CD4-positive, alpha-beta T cell treated with Interleukin-15 for 4 hours (primary cell): Measurements from ENCODE around the gene CTBP1.
A peak's percentile ranks its signal among the peaks of the same experiment; 100 is the strongest.
"Not testable (repeated sequence)": the region's sequence is repeated elsewhere in the genome, so short reads cannot be mapped to it uniquely, and the experiment has no call there.

Experiments used
- DNase-seq: peaks from one replicate; pipeline ENCODE4 v3.0.0-alpha.2; 2020; ENCODE audit warnings: low spot score

Gene CTBP1

DNA sequence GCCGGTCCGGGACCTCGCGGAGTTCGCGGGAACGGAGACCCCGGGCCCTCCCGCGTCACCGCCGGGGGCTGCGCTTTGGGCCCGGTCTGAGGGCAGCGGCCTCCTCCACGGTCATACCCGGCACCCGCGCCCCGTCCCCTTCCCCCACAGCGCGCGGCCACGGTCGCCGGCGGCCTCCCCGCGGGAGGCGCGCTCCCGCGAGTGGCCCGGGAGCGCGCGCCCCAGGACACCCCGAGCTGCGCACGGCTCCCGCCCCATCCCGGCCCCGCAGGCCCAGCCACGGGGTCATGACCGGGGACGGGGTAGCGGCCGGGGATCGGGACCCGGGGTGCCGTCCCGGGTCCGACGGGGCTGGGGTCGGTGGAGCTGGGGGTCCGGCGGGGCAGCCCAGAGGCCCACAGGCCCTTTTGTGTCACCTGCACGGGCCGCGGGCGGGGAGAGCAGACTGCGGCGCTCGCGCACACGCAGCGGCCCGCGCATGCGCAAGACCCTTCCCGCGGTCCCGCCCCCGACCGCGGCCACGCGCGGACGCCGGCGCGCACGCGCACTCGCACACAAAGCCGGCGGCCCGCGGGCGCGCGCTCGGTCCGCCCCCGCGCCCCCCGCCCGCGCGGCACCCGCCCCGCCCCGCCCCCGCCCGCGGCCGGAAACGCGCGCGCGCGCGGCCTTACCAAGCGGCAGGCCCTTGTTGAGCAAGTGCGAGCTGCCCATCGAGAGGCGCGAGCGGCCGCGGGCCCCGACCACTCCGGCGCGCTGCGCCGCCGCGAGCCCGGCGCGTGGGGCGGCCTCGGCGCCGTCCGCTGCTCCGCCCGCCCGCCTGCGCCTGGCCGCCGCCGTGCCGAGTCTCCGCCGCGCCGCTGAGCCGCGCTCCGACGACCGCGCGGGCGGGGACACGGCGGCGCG lies at the start of gene CTBP1:
Gene CTBP1, minus strand, starts transcription at position 886 of the 903 bp plus-strand sequence. CDS start 7,799 bp downstream, outside the sequence.
- DNase-seq, result peak; percentile 85

DNA sequence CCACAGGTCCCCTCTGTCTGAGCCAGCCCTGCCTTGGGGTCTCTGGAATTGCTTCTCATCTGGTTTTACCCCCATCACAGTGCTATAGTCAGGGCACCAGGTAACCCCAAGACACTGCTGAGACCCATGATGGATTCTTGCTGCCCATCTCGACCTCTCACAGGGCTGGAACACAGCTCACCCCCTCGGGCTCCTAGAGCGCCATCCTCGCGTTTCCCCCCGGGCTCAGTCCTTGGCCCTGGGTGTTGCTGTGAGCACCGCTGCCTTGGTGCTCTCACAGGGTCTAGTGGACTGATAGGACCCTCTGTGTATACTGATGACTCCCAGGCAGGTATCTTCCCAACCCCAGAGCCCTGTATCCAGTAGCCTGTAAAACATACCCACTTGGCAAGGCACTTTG lies 49.5 kb upstream of the CTBP1 start:
- no peak for DNase-seq

DNA sequence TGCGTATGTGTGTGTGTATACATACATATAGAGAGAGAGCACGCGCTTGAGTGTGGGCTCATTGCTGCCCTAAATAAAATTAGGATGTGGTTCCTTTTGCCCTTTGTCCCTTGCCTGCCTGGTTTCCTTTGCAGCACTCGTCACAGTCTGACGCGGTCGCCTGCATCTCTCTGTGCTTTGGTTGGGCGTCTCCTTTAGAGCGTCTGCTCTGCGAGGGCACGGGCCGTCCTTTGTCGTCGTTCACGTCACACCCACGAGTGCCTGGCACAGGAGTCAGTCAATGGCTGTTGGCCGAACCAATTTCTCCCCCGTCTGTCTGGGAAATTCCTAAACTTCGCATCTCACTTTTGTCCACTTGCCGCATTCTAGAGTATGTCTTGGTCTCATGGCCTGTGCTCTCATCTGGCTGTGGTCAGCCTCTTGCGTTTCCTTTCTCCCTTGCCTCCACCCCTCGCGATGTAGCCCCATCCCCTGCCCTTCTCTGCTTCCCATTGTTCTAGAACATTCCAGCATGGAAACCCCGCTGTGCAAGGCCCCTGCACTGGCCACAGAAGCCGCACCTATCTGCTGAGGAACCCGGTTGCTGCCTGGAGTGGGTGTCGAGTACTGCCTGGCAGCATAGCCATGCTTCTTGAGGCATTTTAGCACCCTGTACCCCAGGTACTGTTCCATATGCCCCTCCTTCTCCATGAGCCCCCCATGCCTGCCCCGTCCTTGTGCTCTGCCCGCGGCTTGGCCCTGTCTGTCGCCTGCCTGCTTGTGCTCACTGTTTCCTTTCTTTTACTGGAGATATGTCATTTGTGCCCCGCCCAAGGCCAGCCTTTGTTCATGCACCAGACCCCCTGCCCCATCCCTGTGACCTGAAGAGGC lies 48.8 kb upstream of the CTBP1 start:
- no peak for DNase-seq

DNA sequence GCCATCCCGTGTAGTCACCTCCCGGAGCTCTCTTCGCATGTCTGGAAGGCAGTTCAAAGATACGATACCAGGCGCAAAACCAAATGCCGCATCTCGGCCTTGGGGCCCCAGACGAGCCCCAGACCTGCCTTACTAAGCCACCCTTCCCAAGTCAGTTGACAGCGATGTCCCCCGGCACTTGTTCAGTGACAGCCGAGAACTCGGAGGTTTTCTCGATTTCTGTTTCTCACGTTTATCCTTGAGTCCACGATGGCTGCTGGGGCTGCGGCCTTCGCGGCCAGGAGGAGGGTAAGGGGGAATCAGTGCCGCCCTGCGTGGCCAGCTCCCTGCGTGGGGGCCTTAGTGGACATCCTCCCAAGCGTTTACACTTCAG lies 48.1 kb upstream of the CTBP1 start:
- DNase-seq, result no peak

DNA sequence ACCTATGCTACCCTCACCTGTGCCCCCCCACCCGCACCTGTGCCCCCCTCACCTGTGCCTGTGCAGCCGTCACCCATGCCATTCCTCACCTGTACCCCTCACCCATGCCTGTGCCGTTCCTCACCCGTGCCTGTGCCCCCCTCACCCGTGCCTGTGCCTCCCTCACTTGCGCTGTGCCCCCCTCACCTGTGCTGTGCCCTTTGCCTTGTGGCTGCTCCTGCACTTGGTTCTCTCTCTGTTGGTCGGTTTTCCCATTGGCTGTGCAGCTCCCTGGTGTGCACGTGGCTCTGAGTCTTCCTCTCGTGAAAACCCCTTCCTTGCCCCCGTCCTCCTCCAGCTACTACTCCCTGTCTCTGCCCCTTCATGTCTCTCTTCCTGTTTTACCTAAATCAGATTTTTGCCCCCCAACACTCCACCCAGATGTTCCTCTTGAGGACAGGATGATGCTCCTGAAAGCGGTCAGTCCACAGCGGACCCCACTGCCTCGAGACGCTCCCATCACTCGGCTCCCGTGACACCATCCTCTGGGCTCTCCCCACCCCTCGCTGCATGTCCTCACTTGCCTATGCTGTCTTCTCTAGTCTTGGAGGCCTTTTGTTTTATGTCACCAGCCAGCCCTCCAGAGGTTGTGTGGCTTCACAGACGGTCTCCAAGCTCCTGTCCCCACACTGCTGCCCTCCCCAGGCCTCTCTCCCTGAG lies 47.5 kb upstream of the CTBP1 start:
- DNase-seq, result no peak

DNA sequence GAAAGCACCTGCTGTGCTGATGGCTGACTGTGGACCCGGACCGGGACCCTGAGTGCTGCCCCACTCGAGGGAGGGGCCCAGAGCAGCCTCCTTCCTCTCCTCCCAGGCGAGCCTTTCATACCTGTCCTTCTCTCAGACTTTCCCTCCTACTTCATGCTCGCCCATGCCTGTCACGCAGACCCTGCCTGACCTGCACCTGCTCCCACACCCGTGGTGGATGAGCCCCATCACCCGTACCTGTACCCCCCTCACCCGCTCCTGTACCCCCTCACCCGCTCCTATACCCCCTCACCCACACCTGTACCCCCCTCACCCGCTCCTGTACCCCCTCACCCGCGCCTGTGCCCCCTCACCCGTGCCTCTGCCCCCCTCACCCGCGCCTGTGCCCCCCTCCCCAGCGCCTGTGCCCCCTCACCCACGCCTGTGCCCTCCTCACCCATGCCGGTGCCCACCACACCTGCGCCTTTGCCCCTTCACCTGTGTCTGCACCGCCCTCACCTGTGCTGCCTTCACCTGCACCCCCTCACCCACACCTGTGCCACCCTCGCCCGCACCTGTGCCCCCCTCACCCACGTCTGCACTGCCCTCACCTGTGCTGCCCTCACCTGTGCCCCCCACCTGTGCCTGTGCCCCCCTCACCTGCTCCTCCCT lies 46.6 kb upstream of the CTBP1 start:
- no peak for DNase-seq

GRCh38 chr4:1294891-1295290 lies 46.0 kb upstream of the CTBP1 start:
- DNase-seq, result no peak

DNA sequence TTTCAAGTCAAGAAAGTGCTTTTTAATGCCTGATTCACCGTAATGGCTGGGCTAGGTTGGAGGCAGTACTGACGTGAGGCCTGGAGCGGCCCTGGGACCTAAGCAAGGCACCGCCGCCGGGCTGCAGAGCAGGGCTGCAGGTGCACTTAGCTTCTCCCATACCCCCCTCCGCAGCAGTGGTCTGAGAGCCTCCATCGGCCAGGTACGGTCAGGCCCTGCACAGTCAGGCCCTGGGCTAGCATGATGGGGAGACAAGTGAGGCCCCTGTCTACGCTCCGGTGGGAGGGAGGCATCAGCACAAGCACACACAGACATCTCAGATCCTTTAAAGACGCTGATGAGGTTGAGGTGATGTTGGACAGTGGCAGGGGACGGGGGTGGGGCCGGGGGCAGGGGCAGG lies 45.5 kb upstream of the CTBP1 start:
- no peak for DNase-seq

DNA sequence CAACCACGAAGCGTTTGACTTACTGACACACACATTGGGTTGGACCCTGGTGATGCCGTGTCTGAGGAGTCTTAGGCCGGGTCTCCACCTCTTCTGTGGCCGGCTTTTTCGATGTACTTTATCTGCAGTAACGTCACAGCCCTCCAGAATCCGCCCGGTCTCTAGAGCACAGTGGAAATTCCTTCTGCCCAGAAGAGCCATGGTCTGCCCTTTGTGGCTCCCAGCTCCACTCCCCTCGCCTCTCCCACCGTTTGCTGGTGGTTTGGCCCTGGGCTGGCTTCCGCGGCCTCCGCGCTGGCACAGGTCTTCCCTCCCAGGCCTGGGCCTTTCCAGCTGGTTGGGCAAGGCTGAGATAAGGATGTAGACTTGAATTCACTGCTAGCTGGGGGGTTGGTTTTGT lies 45.1 kb upstream of the CTBP1 start:
- DNase-seq, result no peak

DNA sequence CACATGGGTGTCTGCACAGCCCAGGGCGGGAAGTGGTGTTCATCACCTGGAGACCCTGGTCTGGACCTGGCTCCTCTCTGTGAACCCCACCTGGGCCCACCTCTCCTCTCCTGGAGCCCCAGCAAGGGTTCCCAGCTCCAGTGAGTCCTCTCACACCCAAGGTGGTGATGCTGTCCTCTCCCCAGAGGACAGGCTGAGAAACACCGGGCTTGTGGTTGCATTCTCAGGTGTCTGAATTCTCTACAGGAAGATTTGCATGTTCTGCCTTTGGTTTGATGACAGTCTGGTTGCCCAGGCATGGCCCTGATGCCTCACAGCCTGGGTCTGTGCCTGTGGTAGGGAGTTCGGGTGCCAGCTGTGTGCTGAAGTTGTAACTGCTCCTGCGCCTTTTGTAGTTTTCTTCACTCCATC lies 44.6 kb upstream of the CTBP1 start:
- no peak for DNase-seq

- DNase-seq, result not testable (repeated sequence)
Observed at GRCh38 chr4:1292703-1293011, 43.7 kb upstream of the CTBP1 start.

GRCh38 chr4:1291996-1292702 lies 43.2 kb upstream of the CTBP1 start:
- DNase-seq, result no peak

DNA sequence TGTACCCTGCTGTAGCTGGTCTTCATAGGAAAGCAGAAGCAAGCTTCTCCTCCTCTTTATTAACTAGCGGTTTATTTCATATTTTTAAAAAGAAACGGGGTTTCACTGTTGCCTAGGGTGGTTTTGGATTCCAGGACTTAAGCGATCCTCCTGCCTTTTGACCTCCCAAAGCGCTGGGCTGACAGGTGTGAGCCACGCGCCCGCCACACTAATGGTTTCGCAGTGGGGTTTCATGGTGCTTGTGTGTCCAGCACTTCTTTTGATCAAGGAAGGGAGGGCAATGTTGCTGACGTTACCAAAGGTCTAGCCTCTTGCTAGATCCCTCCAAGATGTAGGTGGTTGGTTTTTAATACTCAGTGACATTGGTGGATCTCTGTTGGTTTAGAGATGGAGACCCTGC lies 42.2 kb upstream of the CTBP1 start:
- DNase-seq, result no peak

DNA sequence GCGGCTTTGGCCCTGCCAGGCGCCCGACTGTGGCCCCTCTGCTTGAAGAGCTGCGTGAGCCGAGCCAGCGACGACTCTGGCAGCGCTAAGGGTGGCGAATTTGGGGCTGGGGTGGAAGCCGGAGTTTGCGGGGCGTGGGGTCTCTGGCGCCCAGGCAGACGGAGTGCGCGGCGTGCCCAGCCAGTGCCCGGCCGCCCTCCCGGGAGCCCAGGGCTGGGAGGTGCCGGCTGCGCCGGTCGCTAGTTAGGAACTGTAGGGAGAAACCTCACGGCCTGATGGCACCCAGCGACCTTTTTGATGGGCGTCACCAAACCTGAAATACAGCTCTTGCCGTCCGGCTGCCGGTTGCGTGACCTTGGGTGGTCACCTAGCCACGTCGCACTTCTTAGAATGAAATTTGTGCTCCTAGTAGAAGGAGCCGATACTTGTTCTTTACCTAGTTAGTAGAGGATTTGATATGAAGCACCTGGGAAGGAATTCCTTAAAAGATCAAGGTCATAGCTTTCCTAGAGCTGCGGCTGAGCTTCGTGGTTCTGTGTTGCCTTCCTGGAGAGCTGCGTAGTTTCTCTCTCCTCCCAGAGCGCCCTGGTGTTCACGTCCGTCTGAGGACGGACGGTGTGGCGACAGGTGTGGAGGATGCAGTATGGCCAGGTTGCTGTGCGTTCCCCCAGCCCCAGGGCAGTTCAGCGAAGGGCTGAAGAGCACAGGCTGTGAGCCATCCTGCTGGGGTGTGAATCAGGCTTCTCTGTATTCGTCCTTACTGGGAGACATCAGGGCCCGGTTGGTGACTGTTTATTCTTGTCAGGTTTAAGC lies 41.4 kb upstream of the CTBP1 start:
- peak; percentile 18 for DNase-seq

DNA sequence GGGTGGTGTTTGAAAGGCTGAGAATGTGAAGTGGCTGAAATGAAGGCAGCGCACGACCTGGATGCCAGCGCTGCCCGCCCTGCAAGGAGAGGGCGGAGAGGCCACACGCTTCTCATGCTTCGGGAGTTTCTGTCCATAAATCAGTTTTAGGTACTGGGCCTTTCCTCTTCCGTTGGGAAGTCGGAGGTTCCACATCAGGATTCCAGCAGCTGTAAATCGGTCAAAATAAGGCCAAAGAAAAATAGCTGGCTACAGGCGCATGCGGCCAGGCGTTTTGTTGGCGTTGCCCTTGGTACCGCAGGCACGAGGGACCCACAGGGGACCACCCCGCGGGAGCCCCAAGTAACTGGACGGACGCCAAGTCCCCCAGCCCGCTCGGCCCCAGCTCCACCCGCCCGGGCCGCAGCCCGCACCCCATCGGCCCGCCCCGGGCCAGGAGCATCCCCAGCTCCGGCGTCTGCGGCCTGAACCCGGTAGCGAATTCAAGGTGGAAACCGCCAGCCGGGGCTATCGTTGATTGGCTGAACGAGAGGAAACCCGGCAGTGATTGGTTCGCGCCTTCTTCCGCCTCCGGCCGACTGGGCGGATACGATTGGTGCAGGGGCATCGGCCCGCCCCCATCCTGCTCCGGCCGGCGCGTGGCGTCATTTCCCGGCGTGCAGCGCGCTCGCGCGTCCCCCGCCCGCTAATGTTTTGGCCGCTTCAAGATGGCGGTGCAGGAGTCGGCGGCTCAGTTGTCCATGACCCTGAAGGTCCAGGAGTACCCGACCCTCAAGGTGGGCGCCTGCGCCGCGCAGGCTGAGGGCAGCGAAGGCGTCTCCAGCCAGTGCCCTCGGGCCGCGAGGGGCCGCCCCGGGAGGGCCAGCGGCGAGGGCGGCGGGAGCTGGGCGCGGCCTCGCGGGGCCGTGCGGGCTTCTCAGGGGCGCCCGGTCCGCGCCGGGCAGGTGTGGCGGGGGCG lies 40.6 kb upstream of the CTBP1 start, which contains the start of gene MAEA:
Gene MAEA, plus strand, starts transcription at position 685 of the 958 bp plus-strand sequence. Its CDS starts 23 bp downstream, at position 708.
- peak; percentile 97 for DNase-seq

GRCh38 chr4:1288786-1289185 lies 39.9 kb upstream of the CTBP1 start:
- no peak for DNase-seq

- peak; percentile 39 for DNase-seq
Observed at GRCh38 chr4:1285790-1286553, 37.0 kb upstream of the CTBP1 start.

DNA sequence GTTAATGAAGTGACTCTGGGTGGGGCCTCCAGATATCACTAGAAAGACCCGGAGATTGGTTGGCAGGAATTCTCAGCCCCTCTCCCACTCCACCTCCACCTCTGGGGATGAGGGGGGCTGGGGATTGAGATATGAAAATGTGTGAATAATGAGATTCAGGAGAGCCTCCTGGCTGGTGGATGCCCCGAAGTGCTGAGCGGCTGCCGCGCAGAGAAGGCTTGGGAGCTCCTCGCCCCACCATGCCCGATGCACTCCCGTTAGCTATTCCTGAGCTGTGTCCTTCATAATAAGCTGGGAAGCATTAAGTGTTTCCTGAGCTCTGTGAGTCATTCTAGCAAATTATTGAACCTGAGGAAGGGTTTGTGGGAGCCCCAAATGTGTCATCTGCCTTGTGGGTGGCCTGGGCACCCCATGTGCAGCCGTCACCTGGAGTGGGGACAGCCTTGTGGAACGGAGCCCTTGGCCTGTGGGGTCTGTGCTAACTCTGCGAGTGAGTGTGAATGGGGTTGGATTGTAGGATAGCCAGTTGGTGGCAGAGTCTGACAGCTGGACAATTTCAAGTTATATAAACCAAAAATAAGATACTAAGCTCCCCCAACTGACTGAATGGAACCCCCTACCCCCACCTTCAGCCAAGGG lies 36.3 kb upstream of the CTBP1 start:
- no peak for DNase-seq
